NCI-H1417 (cell line): Measurements from ENCODE around the gene MEGF6.

Experiments used
- DNase-seq, 3 experiments: peaks; one replicate each; lab custom pipeline; 2025; lab: John Stamatoyannopoulos, UW

Gene MEGF6

DNA sequence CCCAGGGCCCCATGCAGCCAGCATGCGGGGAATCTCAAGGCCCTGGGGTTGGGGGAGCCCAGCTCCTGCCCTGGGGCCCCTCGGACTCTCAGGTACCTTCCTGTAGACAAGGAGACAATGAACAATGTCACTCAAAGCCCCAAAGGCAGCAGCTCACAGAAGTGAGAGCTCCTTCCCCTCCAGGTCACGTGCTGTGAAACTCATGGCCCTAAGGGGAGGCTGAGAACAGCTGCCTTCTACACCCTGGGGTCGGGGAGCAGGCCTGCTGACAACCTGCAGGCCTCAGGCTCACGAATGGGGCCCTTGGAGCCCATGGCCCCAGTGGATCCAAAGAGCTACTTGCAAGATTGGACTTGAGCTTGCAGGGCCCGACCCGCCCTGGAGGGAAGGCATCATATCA lies 3.2 kb downstream of the MEGF6 start:
- DNase-seq: no peak

DNA sequence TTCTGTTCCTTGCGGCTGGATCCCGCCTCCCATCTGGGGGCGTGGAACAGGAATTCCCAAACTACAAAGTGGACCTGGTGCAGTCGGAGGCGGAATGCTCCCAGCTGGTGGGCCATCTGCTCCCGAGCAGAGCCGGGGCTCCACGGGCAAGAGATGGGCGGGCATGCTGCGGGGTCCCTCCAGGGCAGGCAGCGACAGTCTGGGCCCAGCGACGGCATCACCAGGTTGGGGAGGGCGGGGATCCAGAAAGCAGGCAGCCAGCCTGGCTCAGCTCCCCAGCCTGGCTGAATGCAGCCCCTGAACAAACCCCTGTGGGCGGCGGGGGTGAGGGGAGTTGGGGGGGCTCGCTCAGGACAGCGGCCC lies 3.6 kb downstream of the MEGF6 start:
- no peak for DNase-seq

- no peak for DNase-seq
These were observed 4.3 kb downstream of the MEGF6 start for GRCh38 chr1:3606779-3607702.

DNA sequence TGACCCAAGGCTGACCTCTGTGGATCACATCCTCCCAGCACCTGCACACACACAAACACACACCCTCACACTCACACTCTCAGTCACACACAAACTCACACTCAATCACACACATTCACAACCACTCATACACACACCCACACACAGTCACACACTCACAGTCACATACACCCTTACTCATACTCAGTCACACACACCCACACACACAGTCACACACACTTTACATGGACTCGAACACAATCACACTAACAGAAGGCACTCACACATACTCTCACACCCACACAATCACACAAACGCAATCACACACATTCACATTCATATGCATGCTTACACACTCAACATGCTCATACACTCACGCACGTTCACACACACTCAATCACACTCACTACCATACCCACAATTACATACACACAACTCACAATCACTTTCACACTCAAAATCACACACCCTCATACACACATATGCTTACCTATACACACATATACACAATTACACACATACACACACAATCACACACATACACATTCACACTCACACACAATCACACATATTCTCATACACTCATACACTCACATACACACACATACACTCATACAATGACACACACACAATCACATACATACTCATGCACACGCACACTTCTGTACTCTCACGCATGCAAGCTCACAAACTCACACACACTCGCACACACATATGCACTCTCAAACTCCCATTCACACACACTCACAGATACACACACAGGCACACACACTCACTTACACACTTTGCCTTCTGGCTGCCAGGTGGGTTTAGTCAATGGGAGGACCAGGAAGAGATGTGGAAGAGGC lies 6.1 kb downstream of the MEGF6 start:
- no peak for DNase-seq

DNA sequence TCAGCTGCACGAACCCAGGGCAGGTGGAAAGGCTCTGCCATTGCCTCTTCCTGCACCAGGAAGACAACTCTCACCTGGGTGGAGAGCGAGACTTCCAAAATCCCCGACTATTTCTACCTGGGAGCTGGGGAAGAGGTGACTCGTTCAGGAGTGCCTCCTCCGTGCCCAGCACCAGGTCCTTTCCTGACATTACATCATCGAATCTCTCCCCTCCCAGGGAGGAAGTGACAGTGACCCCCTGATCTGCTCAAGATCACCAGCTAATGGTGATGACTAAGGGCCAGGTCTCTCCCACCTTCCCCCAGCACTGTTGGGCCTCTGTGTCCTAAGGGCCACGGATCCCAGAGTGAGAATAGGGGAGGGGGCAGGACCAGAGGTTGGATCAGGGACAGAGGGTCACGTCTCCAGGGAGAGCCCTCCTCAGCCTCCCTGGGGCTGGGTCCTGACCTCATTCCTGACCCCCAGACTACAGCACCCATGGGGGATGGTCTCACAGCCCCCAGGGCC lies 6.8 kb downstream of the MEGF6 start:
- DNase-seq: no peak

DNA sequence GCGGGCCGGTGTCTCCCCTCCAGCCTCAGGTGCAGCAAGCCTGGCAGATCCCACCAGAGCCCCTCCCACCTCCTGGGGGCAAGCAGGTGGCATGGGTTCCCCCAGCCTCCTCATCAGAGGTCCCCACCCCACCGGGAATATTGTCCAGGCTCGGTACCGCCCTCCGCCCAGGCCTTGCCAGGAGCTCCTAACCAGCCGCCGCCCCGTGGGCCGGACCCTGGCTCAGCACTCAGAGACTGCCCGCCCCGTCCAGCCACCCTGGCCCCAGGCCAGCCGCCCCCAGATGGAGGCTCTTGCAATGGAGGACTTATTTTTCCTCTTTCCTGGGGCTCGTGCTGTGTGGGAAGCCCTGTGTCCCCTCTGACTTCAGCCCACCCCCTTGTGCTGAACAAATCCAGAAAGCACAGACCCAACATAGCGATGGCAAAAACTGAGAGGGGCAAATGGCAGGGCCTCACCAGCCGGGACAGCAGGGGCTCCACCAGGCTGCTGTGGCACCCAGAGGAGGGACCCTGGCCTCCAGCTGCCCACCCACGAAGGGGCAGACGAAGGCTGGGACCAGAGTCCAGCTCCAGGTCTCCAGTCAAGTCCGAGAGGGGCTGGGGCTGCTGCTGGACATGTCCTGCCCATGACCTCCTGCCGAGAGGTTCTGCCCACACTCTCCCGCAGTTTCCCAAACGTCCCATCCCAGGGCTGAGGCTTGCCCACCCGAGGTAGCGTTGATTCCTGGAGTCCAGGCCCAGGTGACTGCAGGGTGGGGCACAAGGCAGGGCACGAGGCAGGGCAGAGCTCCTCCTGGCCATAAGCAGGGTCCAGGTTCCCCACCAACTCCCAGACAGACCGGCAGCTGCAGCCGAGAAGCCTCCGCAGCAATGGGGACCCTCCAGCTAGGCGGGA lies 7.5 kb downstream of the MEGF6 start:
- DNase-seq: no peak

DNA sequence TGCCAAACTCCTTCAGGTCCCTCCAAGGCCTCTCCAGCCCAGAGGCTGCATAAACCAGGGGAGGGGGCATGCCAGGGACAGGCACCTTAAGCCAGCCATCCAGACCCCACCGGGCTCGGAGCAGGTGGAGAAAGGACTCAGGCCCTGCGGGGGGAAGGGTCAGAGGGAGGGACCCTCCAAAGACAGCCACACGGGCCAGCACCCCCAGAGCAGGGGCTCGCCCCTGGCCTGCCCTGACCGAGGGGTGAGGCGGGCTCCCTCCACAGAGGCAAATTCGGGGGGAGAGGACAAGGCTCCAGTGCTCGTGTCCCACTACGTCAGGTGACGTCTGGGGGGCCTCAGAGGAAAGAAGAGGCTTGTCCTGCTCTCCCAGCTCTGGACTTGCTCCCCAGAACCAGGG lies 8.2 kb downstream of the MEGF6 start:
- no peak for DNase-seq

- DNase-seq: no peak
These were observed 8.9 kb downstream of the MEGF6 start for GRCh38 chr1:3602375-3602774.

GRCh38 chr1:3601743-3602142 lies 9.6 kb downstream of the MEGF6 start:
- DNase-seq: no peak

DNA sequence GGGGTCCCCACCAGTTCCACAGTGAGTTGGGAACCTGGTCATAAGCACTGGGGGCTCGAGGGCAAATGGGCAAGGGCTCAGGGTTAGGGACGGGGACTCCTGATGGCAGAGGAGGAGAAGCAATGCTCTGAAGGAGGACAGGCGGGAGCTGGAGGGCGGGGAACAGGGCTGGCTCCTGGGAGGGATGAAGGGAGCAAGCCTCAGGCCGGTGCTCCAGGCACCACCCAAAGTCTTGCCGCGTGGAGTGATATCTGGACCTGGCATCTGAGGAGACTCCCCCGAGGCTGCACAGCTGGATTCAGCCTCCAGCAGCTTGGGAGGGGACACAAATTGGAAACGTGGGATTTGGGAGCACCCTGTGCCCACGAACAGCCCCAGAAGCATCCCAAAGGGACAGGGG lies 11.0 kb downstream of the MEGF6 start:
- no peak for DNase-seq

DNA sequence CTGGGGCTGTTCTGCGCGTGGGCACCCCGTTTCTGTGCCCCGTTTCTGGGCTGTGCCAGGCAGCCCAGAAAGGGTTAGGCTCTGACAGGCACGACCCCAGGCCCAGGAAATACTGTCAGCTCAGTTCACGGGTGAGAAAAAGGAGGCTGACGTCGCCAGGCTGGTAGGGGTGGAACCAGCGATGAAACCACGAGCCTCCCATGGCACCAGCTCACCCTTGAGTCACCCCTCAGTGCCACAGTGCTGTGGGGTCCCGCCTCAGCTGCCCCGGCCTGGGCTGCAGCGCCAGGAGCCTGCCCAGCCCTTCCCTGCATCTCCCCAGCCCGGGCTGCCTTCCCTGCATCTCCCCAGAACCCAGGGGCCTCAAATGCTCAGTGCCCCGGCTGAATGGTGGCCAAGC lies 11.5 kb downstream of the MEGF6 start:
- DNase-seq: no peak

DNA sequence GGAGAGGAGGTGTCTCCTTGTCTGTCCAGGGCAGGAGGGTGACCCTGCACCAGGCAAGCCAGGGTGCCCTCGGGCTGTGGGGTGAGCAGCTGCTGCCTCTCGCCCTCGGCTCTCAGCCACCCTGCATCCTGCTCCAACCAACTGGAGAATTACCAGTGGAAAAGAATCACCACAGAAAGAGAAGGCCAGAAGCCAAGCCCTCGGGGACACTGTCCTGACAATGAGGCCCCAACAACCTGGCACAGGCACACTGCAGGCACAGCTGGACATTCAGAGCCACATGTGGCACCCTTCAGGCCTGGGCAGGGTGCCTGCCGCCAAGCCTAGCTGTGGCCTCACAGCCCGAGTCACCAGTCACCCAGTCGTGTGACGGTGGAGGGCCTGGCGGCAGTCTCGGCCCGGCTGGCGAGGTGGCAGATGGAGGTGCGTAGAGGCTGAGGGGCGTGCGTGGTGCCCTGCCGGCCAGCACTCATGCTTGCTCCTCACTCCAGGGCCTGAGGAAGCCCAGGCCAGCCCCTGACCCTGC lies 12.0 kb downstream of the MEGF6 start:
- DNase-seq: peak in 1 of 3 experiments; percentile 4

GRCh38 chr1:3598522-3599285 lies 12.6 kb downstream of the MEGF6 start:
- peak in 2 of 3 experiments; percentile 35 to 47 for DNase-seq

DNA sequence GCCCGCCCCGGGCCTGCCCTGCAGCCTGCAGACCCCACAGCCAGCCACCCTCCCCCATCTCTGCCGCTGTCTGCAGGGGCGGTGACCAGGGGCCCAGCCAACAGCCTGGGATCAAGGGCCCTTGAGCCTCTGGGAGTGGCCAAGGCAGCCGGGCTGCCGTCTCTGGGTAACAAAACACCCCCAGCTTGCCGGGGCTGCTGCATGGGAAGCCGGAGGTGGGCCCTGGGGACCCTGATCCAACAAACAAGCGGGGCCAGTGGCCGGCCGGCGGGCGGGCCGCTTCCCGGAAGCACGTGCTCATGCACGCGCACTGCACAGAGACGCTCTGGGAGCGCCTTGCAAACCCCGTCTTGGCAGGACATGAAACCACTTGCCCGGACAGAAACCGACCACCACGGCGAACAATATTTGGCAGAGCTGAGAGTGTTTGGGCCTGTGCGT lies 13.2 kb downstream of the MEGF6 start:
- DNase-seq: peak in 1 of 3 experiments; percentile 41

GRCh38 chr1:3597599-3597964 lies 13.7 kb downstream of the MEGF6 start:
- peak in 2 of 3 experiments; percentile 41 to 56 for DNase-seq

DNA sequence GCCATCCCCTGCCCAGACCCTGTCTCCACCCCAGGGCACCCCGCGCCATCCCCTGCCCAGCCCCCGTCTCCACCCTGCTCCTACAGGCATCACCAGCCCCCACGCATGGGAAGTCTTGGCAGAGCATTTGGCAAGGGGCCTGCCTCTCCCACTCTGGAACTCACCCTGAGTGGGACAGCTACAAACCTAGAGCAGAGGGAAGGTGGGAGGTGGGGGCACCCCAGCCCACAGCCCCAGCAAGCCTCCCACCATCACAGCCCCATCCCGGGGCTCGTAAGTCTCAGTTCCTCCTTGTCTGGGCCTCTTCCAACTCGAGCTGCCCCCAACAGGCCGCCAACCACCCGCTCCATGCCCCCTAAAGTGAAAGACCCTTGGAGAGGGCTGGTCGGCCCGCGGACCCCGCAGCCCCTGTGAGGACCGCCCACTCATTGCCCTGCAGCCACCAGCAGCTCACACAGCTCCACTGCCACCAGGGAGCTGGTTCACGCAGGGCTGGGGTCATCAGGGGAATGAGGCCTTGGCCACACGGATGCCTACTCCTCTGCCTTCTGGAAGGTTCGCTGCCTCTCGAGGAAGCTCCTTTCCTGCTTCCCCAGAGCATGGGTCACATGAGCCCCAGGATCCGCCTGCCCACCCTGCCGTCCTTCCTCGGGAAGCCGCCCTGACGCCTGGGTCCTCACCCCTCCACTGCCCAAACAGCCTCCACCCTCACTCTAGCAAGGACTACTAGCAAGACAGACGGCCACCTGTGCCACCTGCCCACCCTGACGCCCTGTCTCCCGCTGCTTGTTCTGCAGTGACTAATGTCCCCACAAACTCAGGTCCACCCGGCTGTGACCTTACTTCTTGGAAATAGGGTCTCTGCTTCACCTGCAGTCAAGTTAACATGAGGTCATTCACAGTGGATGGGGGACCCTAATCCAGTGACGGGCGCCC lies 14.4 kb downstream of the MEGF6 start:
- no peak for DNase-seq

- no peak for DNase-seq
These were observed 15.4 kb downstream of the MEGF6 start for GRCh38 chr1:3595949-3596348.

- no peak for DNase-seq
These were observed 16.5 kb downstream of the MEGF6 start for GRCh38 chr1:3594706-3595377.

GRCh38 chr1:3593745-3594144 lies 17.6 kb downstream of the MEGF6 start:
- DNase-seq: no peak
